GM19455 (cell line): ENCODE data around the gene RIMKLB.
"Not testable (repeated sequence)": the region's sequence is repeated elsewhere in the genome, so short reads cannot be mapped to it uniquely, and the experiment has no call there.

Source experiments
- ATAC-seq: cut with Tn5 transposase; IDR thresholded peaks from one replicate; pipeline ENCODE4 v1.9.1; 2021; ENCODE audit not compliant: unreplicated experiment

RIMKLB gene

GRCh38 chr12:8770499-8770898, 72.7 kb downstream of the RIMKLB start:
- ATAC-seq, result no peak

GRCh38 chr12:8771072-8771471, 73.3 kb downstream of the RIMKLB start:
- no peak for ATAC-seq

- ATAC-seq, result no peak
Measured at GRCh38 chr12:8773461-8773860, 75.7 kb downstream of the RIMKLB start.

GRCh38 chr12:8779281-8779680, 81.5 kb downstream of the RIMKLB start:
- no peak for ATAC-seq

- no peak for ATAC-seq
Measured at GRCh38 chr12:8779862-8780261, 82.1 kb downstream of the RIMKLB start.

GRCh38 chr12:8780389-8780788, 82.6 kb downstream of the RIMKLB start:
- no peak for ATAC-seq

- ATAC-seq, result no peak
Measured at GRCh38 chr12:8781381-8782127, 83.8 kb downstream of the RIMKLB start.

- ATAC-seq, result no peak
Measured at GRCh38 chr12:8784290-8784888, 86.6 kb downstream of the RIMKLB start.

GRCh38 chr12:8785499-8785898, 87.7 kb downstream of the RIMKLB start:
- no peak for ATAC-seq

GRCh38 chr12:8787206-8787605, 89.4 kb downstream of the RIMKLB start:
- not testable (repeated sequence) for ATAC-seq

GRCh38 chr12:8788706-8789105, 90.9 kb downstream of the RIMKLB start:
- not testable (repeated sequence) for ATAC-seq

- ATAC-seq, result not testable (repeated sequence)
Measured at GRCh38 chr12:8789341-8790013, 91.7 kb downstream of the RIMKLB start.

- not testable (repeated sequence) for ATAC-seq
Measured at GRCh38 chr12:8793226-8793625, 95.4 kb downstream of the RIMKLB start.

GRCh38 chr12:8794611-8795010, 96.8 kb downstream of the RIMKLB start:
- not testable (repeated sequence) for ATAC-seq

- ATAC-seq, result no peak
Measured at GRCh38 chr12:8796831-8797626, 99.2 kb downstream of the RIMKLB start.

GRCh38 chr12:8801213-8801612, 103.4 kb downstream of the RIMKLB start:
- ATAC-seq, result not testable (repeated sequence)

- ATAC-seq, result not testable (repeated sequence)
Measured at GRCh38 chr12:8804833-8805232, 107.0 kb downstream of the RIMKLB start.

GRCh38 chr12:8805487-8805886, 107.7 kb downstream of the RIMKLB start:
- ATAC-seq, result not testable (repeated sequence)

GRCh38 chr12:8807084-8807483, 109.3 kb downstream of the RIMKLB start:
- ATAC-seq, result not testable (repeated sequence)

GRCh38 chr12:8810112-8810511, 112.3 kb downstream of the RIMKLB start:
- ATAC-seq, result not testable (repeated sequence)
